GM18520 (cell line): Measurements from ENCODE around the gene OR5AK2.
"Not testable (repeated sequence)": the region's sequence is repeated elsewhere in the genome, so short reads cannot be mapped to it uniquely, and the experiment has no call there.

Experiments
- ATAC-seq: cut with Tn5 transposase; IDR thresholded peaks from one replicate; pipeline ENCODE4 v1.9.1; 2021; ENCODE audit not compliant: unreplicated experiment

OR5AK2 gene

GRCh38 chr11:56988614-56989013 is at the start of gene OR5AK2:
Gene OR5AK2 (plus strand): TSS chr11:56988914. CDS start chr11:56988914, 0 bp downstream.
- no peak for ATAC-seq

DNA sequence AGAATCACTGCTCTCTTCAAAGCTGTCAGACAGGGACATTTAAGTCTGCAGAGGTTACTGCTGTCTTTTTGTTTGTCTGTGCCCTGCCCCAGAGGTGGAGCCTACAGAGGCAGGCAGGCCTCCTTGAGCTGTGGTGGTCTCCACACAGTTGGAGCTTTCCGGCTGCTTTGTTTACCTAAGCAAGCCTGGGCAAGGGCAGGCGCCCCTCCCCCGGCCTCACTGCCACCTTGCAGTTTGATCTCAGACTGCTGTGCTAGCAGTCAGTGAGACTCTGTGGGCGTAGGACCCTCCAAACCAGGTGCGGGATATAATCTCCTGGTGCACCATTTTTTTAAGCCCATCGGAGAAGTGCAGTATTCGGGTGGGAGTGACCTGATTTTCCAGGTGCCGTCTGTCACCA is 43.2 kb upstream of the OR5AK2 start:
- ATAC-seq, result not testable (repeated sequence)

- ATAC-seq, result no peak
Observed at GRCh38 chr11:56948991-56949515, 39.7 kb upstream of the OR5AK2 start.

DNA sequence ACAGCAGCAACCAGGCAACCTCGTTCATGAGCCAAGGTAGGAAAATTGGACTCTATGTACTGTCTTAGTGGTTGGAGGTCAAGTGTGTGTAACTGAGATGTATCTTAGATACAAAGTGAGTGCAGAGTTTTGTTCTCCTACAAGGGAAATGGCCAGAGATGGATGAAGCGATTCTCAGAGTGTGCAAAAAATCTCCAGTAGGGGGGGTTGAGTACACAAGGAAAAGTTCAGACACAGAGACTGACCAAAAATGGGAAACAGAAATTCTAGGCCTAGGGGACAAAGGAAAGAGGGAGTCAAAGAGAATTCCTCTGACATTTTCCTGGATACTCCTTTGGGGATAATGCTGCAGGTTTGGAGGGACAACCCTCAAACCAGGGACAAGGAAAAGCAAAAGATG is 38.2 kb upstream of the OR5AK2 start:
- ATAC-seq, result no peak

- not testable (repeated sequence) for ATAC-seq
Observed at GRCh38 chr11:56953907-56954306, 34.8 kb upstream of the OR5AK2 start.

GRCh38 chr11:56961609-56962008 is 27.1 kb upstream of the OR5AK2 start:
- ATAC-seq, result no peak

DNA sequence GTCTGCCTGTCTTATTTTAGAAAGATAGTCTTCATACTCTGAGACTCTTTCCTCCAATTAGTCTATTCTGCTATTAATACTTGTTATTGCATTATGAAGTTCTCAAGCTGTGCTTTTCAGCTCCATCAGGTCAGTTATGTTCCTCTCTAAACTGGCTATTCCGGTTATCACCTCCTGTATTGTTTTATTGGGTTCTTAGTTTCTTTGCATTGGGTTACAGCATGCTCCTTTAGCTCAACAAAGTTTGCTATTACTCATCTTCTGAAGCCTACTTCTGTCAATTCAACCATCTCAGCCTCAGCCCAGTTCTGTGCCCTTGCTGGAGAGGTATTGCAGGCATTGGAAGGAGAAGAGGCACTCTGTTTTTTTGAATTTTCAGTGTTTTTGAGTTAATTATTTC is 21.0 kb upstream of the OR5AK2 start:
- no peak for ATAC-seq

- ATAC-seq, result no peak
Observed at GRCh38 chr11:56968524-56968923, 20.2 kb upstream of the OR5AK2 start.

DNA sequence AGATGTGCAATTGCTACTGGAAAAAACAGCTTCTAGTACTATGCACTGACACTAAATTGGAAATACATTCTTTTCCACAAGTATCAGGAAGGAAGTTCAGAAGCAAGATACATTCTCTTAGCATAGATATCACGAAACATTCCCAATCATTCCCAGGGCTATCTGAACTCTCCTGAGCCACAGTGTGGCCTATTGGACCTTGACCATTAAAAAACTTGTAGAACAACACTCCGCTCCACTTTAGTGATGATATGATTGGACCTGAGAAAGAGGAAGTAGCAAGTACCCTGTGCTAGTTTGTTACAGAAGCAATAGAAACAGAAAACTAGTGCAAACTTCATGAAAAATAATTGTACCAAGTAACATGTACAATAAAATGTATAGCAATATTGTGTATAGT is 11.4 kb upstream of the OR5AK2 start:
- no peak for ATAC-seq

DNA sequence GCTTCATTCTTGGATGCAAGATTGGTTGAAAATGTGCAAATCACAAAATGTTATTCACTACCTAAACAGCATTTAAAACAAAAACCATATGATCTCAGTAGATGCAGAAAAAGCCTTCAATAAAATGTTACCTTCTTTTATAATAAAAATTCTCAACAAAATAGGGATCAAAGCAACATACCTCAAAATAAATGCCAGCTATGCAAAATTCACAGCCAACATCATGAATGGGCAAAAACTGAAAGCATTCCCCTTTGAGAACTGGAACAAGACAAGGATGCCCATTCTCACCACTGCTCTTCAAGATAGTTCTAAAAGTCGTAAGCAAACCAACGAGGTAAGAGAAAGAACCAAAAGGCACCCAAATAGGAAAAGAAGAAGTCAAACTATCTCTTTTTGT is 2.0 kb downstream of the OR5AK2 start:
- ATAC-seq, result no peak

DNA sequence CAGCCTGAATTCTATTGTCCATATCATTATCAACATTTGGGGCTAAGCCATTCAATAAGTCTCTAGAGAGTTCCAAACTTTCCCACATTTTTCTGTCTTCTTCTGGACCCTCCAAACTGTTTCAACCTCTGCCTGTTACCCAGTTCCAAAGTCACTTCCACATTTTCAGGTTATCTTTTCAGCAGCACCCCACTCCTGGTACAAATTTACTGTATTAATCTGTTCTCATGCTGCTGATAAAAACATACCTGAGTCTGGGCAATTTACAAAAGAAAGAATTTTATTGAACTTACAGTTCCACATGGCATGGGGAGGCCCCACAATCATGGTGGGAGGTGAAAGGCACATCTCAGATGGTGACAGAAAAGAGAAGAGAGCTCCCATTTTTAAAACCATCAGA is 5.8 kb downstream of the OR5AK2 start:
- no peak for ATAC-seq

GRCh38 chr11:57001674-57002401 is 13.1 kb downstream of the OR5AK2 start:
- ATAC-seq, result no peak

- ATAC-seq, result no peak
Observed at GRCh38 chr11:57008373-57008772, 19.7 kb downstream of the OR5AK2 start.

DNA sequence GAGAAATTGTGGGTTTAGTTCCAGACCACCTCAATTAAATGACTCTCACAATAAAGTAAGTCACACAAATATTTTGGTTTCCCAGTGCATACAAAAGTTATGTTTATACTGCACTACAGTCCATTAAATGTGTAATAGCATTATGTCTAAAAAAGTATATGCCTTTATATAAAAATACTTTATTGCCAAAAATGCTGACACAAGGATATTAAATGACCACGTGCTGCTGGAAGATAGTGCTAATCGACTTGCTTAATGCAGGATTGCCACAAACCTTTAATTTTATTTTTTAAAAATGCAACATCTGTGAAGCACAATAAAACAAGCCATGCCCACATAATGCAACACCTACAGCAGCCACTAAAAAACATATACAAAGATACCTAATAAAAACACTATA is 27.0 kb downstream of the OR5AK2 start:
- ATAC-seq, result no peak

DNA sequence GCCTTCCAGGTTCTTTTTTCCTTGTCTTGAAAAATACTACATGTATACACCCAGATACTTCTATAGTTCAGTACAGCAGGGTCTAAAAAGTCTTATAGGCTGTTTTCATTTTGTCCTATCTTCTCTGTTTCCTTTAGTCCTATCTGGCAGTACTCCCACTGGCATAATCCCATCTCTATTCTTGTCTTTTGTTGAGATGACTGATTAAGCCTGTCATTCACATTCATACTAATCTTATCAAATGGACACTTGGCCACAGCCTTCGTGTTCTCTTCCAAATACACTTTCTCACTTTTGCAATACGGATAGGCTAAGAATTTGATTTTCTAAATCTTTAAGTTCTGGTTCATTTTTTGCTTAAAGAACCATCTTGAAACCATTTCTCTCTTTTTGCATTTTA is 42.8 kb downstream of the OR5AK2 start:
- ATAC-seq, result no peak
